ENCODE results near the gene E2F7.

The E2F7 gene

DNA sequence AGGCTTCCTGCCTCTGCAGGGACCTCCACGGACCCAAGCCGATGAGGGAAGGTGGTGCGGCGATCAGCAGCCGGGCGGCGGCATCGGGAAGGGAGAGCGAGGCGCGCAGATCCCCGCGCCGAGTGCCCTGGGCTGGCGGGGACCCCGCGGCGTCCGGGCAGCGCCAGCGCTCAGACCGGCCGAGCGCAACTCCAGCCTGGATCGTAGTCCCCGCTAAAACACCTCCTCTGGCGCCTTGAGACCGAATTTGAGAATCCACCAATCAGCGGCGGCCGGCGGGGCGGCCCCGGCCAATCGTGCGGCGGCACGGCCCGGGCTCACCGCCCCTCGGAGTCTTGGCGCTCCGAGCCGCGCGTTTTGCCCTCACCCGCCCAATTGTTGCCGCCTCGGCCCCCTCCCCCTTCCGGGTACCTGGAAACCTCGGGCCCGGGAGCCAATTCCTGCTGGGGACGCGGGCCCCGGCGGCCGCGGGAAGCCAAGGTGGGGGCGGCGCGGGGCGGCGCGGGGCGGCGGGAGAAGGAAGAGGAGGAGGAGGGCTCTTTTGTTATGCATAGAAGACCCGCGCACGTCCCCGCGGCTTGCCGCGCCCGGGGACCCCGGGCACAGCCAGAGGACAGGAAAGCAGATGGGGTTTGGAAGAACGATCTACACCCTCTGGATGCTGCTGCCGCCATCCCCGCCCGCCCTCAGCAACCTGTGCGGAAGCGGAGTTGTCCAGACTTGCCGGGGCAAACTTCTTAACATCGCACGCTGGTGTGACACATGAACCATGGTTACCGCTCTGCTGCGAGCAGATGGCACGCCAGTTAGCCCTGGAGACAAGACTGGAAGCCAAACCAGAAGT, at the start of gene E2F7:
Gene E2F7 (minus strand): TSS at position 209 of the 844 bp plus-strand sequence. CDS start 934 bp downstream, outside the sequence.
- peak within 1 kb of the TSS; percentile 89 for H2AFZ ChIP-seq
- no peaks in the 10 kb centered on the region for H3K27me3 ChIP-seq (ENCODE audit: control insufficient read depth, insufficient read depth, low read length)
- peak within 1 kb of the TSS; percentile 68 for H3K4me3 ChIP-seq (ENCODE audit: low read depth, low read length)
- no peaks in the 10 kb centered on the region for H3K9me3 ChIP-seq (ENCODE audit: control insufficient read depth, low read length)
- H3K9ac ChIP-seq, result no peak within 1 kb of the TSS
- no peak within 1 kb of the TSS for H3K27ac ChIP-seq
- H3K36me3 ChIP-seq (ENCODE audit: control insufficient read depth, insufficient read depth, low read length), result no peaks in the 10 kb centered on the region
- no peaks in the 10 kb centered on the region for H3K79me2 ChIP-seq
- no peaks in the 10 kb centered on the region for H3K4me1 ChIP-seq
- H3K4me2 ChIP-seq (ENCODE audit: low read length), result peak within 1 kb of the TSS; percentile 93
- TF ChIP-seq CTCF (IDR thresholded peaks at IDR 0.05), result no peak

DNA sequence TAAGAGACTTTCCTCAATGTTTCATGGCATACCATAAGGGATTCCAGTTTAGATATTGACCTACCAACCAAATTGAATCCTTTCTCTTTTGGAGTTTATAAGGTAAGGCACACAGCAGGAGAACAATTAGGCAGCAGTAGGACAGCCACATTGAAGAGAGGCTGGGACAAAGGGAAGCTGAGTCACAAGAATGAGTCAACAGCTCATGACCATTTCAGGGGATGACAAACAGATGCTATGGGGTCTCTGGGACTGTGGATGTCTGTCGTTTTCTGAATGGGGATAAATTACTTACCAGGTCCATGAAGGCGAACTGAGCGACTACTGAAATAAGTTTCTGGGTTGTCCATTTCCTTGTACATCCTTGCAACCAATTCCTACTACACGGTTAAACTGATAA, 48.6 kb upstream of the E2F7 start:
- no peaks in the 10 kb centered on the region for H3K79me2 ChIP-seq
- H3K9ac ChIP-seq, result no peak overlapping the region
- H3K4me3 ChIP-seq (ENCODE audit: low read depth, low read length), result no peak overlapping the region
- no peaks in the 10 kb centered on the region for H3K36me3 ChIP-seq (ENCODE audit: control insufficient read depth, insufficient read depth, low read length)
- H3K27me3 ChIP-seq (ENCODE audit: control insufficient read depth, insufficient read depth, low read length), result no peaks in the 10 kb centered on the region
- H3K27ac ChIP-seq, result no peak overlapping the region
- no peaks in the 10 kb centered on the region for H3K9me3 ChIP-seq (ENCODE audit: control insufficient read depth, low read length)
- TF ChIP-seq CTCF (IDR thresholded peaks at IDR 0.05), result no peak
- H2AFZ ChIP-seq, result no peak overlapping the region
- no peaks in the 10 kb centered on the region for H3K4me1 ChIP-seq
- no peak overlapping the region for H3K4me2 ChIP-seq (ENCODE audit: low read length)

- Histone ChIP-seq H3K4me3 (ENCODE audit: low read depth, low read length) (no peak overlapping the region), H2AFZ (no peak overlapping the region), H3K4me1 (no peaks in the 10 kb centered on the region), H3K27me3 (ENCODE audit: control insufficient read depth, insufficient read depth, low read length) (no peaks in the 10 kb centered on the region), H3K9ac (no peak overlapping the region), H3K36me3 (ENCODE audit: control insufficient read depth, insufficient read depth, low read length) (no peaks in the 10 kb centered on the region), H3K9me3 (ENCODE audit: control insufficient read depth, low read length) (no peaks in the 10 kb centered on the region), H3K27ac (no peak overlapping the region), H3K79me2 (no peaks in the 10 kb centered on the region), H3K4me2 (ENCODE audit: low read length) (no peak overlapping the region)
- TF ChIP-seq CTCF (IDR thresholded peaks at IDR 0.05), result no peak
Observed at GRCh38 chr12:77108707-77109106, 43.3 kb upstream of the E2F7 start.

DNA sequence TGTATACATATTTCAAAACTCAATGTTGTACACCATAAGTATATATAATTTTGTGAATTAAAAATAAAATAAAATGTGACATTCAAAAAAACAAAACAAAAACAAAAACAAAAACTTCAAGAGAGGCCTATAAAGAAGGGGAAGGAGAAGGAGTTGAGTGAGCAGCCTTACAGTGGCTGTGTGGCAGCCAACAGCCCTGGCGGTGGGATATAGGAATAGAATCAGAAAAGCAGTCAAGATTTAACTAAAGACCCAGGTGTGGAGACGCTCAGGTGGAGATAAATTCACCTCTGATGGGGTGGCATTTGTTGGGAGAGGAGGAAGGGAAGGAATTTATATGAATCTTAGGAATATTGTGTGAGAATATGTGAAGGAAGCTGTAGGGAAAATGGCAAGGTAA, 41.8 kb upstream of the E2F7 start:
- no peak for TF ChIP-seq CTCF (IDR thresholded peaks at IDR 0.05)
- H2AFZ ChIP-seq, result no peak overlapping the region

DNA sequence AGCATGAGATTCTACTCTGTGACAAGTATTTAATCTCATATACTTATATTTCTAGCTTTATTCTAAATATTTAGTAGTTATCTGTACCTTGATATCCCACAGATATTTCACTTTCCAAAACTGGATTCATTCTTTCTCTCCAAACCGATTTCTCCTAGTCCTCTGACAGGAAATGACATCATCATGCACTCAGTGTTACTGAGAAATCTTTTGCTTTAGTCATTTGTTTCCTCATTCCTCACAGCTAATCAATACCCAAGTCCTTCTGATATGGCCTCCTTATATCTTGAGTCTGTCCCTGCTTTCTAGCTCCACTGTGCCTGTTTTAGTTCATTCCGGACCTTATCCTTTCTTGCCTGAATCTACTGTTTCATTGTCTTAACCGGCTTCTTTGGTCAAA, 39.4 kb upstream of the E2F7 start:
- Histone ChIP-seq H3K79me2 (no peaks in the 10 kb centered on the region), H3K4me2 (ENCODE audit: low read length) (no peak overlapping the region), H3K9ac (no peak overlapping the region), H3K4me1 (no peaks in the 10 kb centered on the region), H2AFZ (peak overlapping the region; percentile 23), H3K27me3 (ENCODE audit: control insufficient read depth, insufficient read depth, low read length) (no peaks in the 10 kb centered on the region), H3K9me3 (ENCODE audit: control insufficient read depth, low read length) (no peaks in the 10 kb centered on the region), H3K36me3 (ENCODE audit: control insufficient read depth, insufficient read depth, low read length) (no peaks in the 10 kb centered on the region), H3K4me3 (ENCODE audit: low read depth, low read length) (no peak overlapping the region), H3K27ac (no peak overlapping the region)
- TF ChIP-seq CTCF (IDR thresholded peaks at IDR 0.05), result no peak

More for the DNA sequence above, 41.8 kb upstream of the E2F7 start:
- Histone ChIP-seq H3K4me2 (ENCODE audit: low read length) (no peak overlapping the region), H3K4me1 (no peaks in the 10 kb centered on the region), H3K27me3 (ENCODE audit: control insufficient read depth, insufficient read depth, low read length) (no peaks in the 10 kb centered on the region), H3K79me2 (no peaks in the 10 kb centered on the region), H3K27ac (no peak overlapping the region), H3K4me3 (ENCODE audit: low read depth, low read length) (no peak overlapping the region), H3K36me3 (ENCODE audit: control insufficient read depth, insufficient read depth, low read length) (no peaks in the 10 kb centered on the region), H3K9ac (no peak overlapping the region), H3K9me3 (ENCODE audit: control insufficient read depth, low read length) (no peaks in the 10 kb centered on the region)
